Keratinocyte (primary cell): ENCODE data around the gene GDAP1L1.

ENCODE experiments used
- CTCF ChIP-seq, 3 experiments: IDR thresholded peaks in 1 of 3; conservative IDR thresholded peaks in 1 of 3; optimal IDR thresholded peaks in 1 of 3; 2 replicates in 2 of 3; 3 replicates in 1 of 3; pipeline versions ENCODE3 to v1.5.1; 2011; ENCODE audit warnings: low read length in 3 of 3, mild to moderate bottlenecking in 3 of 3, moderate library complexity in 2 of 3, control low read depth in 1 of 3, inconsistent platforms in 1 of 3; ENCODE audit not compliant: insufficient read depth in 2 of 3; ENCODE audit errors: extremely low read depth in 1 of 3
- EZH2 ChIP-seq: IDR thresholded peaks from one replicate; pipeline ENCODE4 v1.6.1; 2012; ENCODE audit warnings: inconsistent platforms, mild to moderate bottlenecking, low read length, moderate library complexity

- no peak for TF ChIP-seq EZH2
- no peak for TF ChIP-seq CTCF (optimal IDR thresholded peaks at IDR 0.05 in 1 of 3, IDR thresholded peaks at IDR 0.05 in 1 of 3, conservative IDR thresholded peaks at IDR 0.05 in 1 of 3; ENCODE audit: extremely low read depth in 1 of 3, insufficient read depth in 2 of 3, low read length in 3 of 3)
These were observed 27.9 kb upstream of the GDAP1L1 start for GRCh38 chr20:44219170-44219730.
